Progenitor cell of endocrine pancreas (in vitro differentiated cells): ENCODE measurements around the gene KIF3C. TPM values are rescaled to one million over a fixed set of nuclear protein-coding genes. Genes with fewer than 3 reads are reported as not detected.
A peak's percentile ranks its signal among the peaks of the same experiment; 100 is the strongest.

ENCODE experiments used
- DNase-seq: peaks from one replicate; pipeline ENCODE4 v3.0.0; 2021; ENCODE audit warnings: low spot score; ENCODE audit not compliant: unreplicated experiment
- H3K27ac Mint-ChIP-seq: 2 replicates; pipeline ENCODE4 v1.8.0; 2021; ENCODE audit warnings: mild to moderate bottlenecking, moderate library complexity, mixed read lengths
- H3K27me3 Mint-ChIP-seq: 2 replicates; pipeline ENCODE4 v1.8.0; 2021; ENCODE audit warnings: mixed read lengths
- H3K36me3 Mint-ChIP-seq: 2 replicates; pipeline ENCODE4 v1.8.0; 2022; ENCODE audit warnings: mixed read lengths; ENCODE audit not compliant: insufficient read depth
- H3K4me1 Mint-ChIP-seq: 2 replicates; pipeline ENCODE4 v1.8.0; 2021; ENCODE audit warnings: low read depth, mixed read lengths
- H3K4me3 Mint-ChIP-seq: 2 replicates; pipeline ENCODE4 v1.8.0; 2021; ENCODE audit warnings: low read depth, mild to moderate bottlenecking, moderate library complexity, mixed read lengths
- H3K9me3 Mint-ChIP-seq: 2 replicates; pipeline ENCODE4 v1.8.0; 2021; ENCODE audit warnings: low read depth, mixed read lengths
- CTCF ChIP-seq: fragments of 200-600 bp; sonication (generic); IDR thresholded peaks from one replicate; pipeline ENCODE4 v1.5.0; 2021; ENCODE audit warnings: antibody characterized with exemption, mild to moderate bottlenecking; ENCODE audit not compliant: unreplicated experiment
- total RNA-seq: library from RNA; stranded (reverse); gene quantifications from 2 replicates; pipeline ENCODE4 v1.2.1, GENCODE V29; 2021

KIF3C gene
- total RNA-seq, 1 donor from 2014 or later = 42.3 TPM

GRCh38 chr2:25972049-25972823, 10.1 kb downstream of the KIF3C start:
- Mint-ChIP-seq H3K4me1 (peaks cover 8% of the 10 kb centered on the region), H3K4me3 (no peak overlapping the region), H3K27ac (no peak overlapping the region), H3K9me3 (no peaks in the 10 kb centered on the region), H3K27me3 (no peaks in the 10 kb centered on the region), H3K36me3 (peaks cover 15% of the 10 kb centered on the region)
- TF ChIP-seq CTCF = no peak
- no peak for DNase-seq

DNA sequence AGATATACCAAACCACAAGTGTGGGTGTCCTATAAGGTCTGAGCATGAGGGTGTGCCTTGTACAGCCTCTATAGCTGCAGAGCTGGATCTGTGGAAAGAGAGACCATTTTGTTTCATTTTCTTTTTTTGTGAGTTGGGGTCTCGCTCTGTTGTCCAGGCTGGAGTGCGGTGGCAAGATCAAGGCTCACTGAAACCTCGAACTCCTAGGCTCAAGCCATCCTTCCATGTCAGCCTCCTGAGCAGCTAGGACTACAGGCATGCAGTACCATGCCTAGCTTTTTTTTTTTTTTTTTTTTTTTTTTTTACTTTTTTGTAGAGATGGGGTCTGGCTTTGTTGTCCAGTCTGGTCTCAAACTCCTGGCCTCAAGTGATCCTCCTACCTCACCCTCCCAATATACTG, 10.7 kb downstream of the KIF3C start:
- Mint-ChIP-seq H3K27me3 (no peaks in the 10 kb centered on the region), H3K4me3 (no peak overlapping the region)

GRCh38 chr2:25966531-25967270, 15.6 kb downstream of the KIF3C start:
- Mint-ChIP-seq H3K4me3 (no peak overlapping the region), H3K36me3 (peaks cover 5% of the 10 kb centered on the region), H3K27ac (peak overlapping the region; percentile 41), H3K27me3 (no peaks in the 10 kb centered on the region), H3K4me1 (no peaks in the 10 kb centered on the region), H3K9me3 (no peaks in the 10 kb centered on the region)
- no peak for DNase-seq
- no peak for TF ChIP-seq CTCF

More for the DNA sequence above, 10.7 kb downstream of the KIF3C start:
- Mint-ChIP-seq H3K4me1 (peaks cover 3% of the 10 kb centered on the region), H3K27ac (no peak overlapping the region), H3K36me3 (peaks cover 15% of the 10 kb centered on the region), H3K9me3 (no peaks in the 10 kb centered on the region)
- TF ChIP-seq CTCF = no peak
- no peak for DNase-seq

GRCh38 chr2:25964891-25965290, 17.4 kb downstream of the KIF3C start:
- no peak overlapping the region for H3K27ac Mint-ChIP-seq
- H3K36me3 Mint-ChIP-seq = peaks cover 1% of the 10 kb centered on the region
- no peaks in the 10 kb centered on the region for H3K9me3 Mint-ChIP-seq
- H3K4me1 Mint-ChIP-seq = no peaks in the 10 kb centered on the region
- H3K27me3 Mint-ChIP-seq = no peaks in the 10 kb centered on the region
- TF ChIP-seq CTCF = no peak
- DNase-seq = no peak
- no peak overlapping the region for H3K4me3 Mint-ChIP-seq

DNA sequence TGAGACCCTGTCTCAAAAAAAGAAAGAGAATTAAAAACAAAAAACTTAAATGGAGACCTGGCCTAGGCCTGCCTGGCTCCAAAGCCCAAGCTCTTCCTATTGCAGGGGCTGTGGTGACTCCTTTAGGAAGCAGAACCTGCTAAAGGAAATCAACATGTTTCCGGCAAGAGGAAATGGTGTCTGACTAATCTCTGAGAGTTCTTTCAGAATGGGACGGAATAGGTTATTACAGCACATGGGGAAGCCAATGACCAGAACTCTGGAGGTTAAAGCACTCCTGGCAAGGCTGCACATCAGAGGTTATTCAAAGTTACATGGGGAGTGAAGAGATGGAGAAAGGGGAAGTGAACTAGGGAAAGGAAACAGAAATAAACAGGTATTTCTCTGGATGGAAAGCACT, 21.4 kb downstream of the KIF3C start:
- TF ChIP-seq CTCF = no peak
- DNase-seq = no peak
- Mint-ChIP-seq H3K27me3 (no peaks in the 10 kb centered on the region), H3K9me3 (no peaks in the 10 kb centered on the region), H3K27ac (no peak overlapping the region), H3K4me3 (no peak overlapping the region), H3K4me1 (no peaks in the 10 kb centered on the region), H3K36me3 (peaks cover 2% of the 10 kb centered on the region)
